SK-N-SH (cell line): ENCODE measurements around the gene PRPF18.

Source experiments
- CHD2 ChIP-seq: fragments of 150-350 bp; IDR thresholded peaks from 2 replicates; pipeline ENCODE4 v1.6.1; 2018; ENCODE audit warnings: low read length; ENCODE audit not compliant: partially characterized antibody
- EP300 ChIP-seq, 2 experiments: IDR thresholded peaks; 2 replicates each; pipeline versions ENCODE4 v1.4.0 to v1.6.1; 2012; ENCODE audit warnings: borderline replicate concordance in 1 of 2, low read depth in 1 of 2, low read length in 1 of 2
- EZH2phosphoT487 ChIP-seq: fragments of 200-600 bp; sonication (generic); IDR thresholded peaks from 2 replicates; pipeline ENCODE4 v1.6.1; 2017; ENCODE audit warnings: low read depth, mixed run types, mild to moderate bottlenecking, antibody characterized with exemption, moderate library complexity, borderline replicate concordance
- MXI1 ChIP-seq: IDR thresholded peaks from 2 replicates; pipeline ENCODE4 v1.6.1; 2012; ENCODE audit warnings: mild to moderate bottlenecking, low read depth, low read length, improper control_type of control experiment
- NFIC ChIP-seq: IDR thresholded peaks from 2 replicates; pipeline ENCODE4 v1.4.0; 2012; ENCODE audit warnings: borderline replicate concordance
- PBX3 ChIP-seq: IDR thresholded peaks from 2 replicates; pipeline ENCODE4; 2012
- POLR2AphosphoS5 ChIP-seq: IDR thresholded peaks from 2 replicates; pipeline ENCODE4 v1.6.1; 2012; ENCODE audit warnings: low read depth, low read length
- RAD21 ChIP-seq: IDR thresholded peaks from 2 replicates; pipeline ENCODE4 v1.6.1; 2012; ENCODE audit warnings: mild to moderate bottlenecking, low read length
- SMC3 ChIP-seq: IDR thresholded peaks from 2 replicates; pipeline ENCODE4 v1.6.1; 2012; ENCODE audit warnings: low read depth, low read length, improper control_type of control experiment
- TAF1 ChIP-seq: IDR thresholded peaks from 2 replicates; pipeline ENCODE4 v1.6.1; 2012; ENCODE audit warnings: low read depth, mild to moderate bottlenecking, low read length, moderate library complexity, borderline replicate concordance
- YY1 ChIP-seq: IDR thresholded peaks from 2 replicates; pipeline ENCODE4 v1.4.0; 2012; ENCODE audit warnings: low read depth, mild to moderate bottlenecking
- TF ChIP-seq, protein P1 (sequence below): fragments of 200-600 bp; sonication (generic); IDR thresholded peaks from 2 replicates; pipeline ENCODE4 v1.6.1; 2017; ENCODE audit warnings: antibody characterized with exemption, mild to moderate bottlenecking, moderate library complexity
- TF ChIP-seq, protein P2 (sequence below): IDR thresholded peaks from 2 replicates; pipeline ENCODE4 v1.4.0; 2012; ENCODE audit warnings: low read depth, borderline replicate concordance
- TF ChIP-seq, protein P3 (sequence below): fragments of 150-350 bp; IDR thresholded peaks from 2 replicates; pipeline ENCODE4 v1.6.1; 2017; ENCODE audit warnings: antibody characterized with exemption, low read length, low read depth, borderline replicate concordance

GRCh38 chr10:13612654-13613373 is 26.0 kb downstream of the PRPF18 start:
- TF ChIP-seq EZH2phosphoT487 (no peak), NFIC (no peak), SMC3 (no peak), PBX3 (no peak), CHD2 (no peak), MXI1 (no peak), TAF1 (no peak), POLR2AphosphoS5 (no peak), YY1 (no peak), RAD21 (no peak), EP300 (IDR thresholded peaks at IDR 0.05; ENCODE audit: borderline replicate concordance in 1 of 2, low read depth in 1 of 2, low read length in 1 of 2) (no peak)
- TF ChIP-seq, protein P1, sequence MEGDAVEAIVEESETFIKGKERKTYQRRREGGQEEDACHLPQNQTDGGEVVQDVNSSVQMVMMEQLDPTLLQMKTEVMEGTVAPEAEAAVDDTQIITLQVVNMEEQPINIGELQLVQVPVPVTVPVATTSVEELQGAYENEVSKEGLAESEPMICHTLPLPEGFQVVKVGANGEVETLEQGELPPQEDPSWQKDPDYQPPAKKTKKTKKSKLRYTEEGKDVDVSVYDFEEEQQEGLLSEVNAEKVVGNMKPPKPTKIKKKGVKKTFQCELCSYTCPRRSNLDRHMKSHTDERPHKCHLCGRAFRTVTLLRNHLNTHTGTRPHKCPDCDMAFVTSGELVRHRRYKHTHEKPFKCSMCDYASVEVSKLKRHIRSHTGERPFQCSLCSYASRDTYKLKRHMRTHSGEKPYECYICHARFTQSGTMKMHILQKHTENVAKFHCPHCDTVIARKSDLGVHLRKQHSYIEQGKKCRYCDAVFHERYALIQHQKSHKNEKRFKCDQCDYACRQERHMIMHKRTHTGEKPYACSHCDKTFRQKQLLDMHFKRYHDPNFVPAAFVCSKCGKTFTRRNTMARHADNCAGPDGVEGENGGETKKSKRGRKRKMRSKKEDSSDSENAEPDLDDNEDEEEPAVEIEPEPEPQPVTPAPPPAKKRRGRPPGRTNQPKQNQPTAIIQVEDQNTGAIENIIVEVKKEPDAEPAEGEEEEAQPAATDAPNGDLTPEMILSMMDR: no peak; the same call in 1 of the 2 replicates
- TF ChIP-seq, protein P2, sequence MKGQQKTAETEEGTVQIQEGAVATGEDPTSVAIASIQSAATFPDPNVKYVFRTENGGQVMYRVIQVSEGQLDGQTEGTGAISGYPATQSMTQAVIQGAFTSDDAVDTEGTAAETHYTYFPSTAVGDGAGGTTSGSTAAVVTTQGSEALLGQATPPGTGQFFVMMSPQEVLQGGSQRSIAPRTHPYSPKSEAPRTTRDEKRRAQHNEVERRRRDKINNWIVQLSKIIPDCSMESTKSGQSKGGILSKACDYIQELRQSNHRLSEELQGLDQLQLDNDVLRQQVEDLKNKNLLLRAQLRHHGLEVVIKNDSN: no peak
- TF ChIP-seq, protein P3, sequence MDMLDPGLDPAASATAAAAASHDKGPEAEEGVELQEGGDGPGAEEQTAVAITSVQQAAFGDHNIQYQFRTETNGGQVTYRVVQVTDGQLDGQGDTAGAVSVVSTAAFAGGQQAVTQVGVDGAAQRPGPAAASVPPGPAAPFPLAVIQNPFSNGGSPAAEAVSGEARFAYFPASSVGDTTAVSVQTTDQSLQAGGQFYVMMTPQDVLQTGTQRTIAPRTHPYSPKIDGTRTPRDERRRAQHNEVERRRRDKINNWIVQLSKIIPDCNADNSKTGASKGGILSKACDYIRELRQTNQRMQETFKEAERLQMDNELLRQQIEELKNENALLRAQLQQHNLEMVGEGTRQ: no peak
